Measurements from ENCODE around the gene HPSE2.

GRCh38 chr10:98416606-98417388, 818.9 kb downstream of the HPSE2 start:
- TF ChIP-seq CTCF (IDR thresholded peaks at IDR 0.05) (no peak), EZH2 (IDR thresholded peaks at IDR 0.05; ENCODE audit: borderline replicate concordance, insufficient read depth, low read depth, low read length, poor library complexity, severe bottlenecking) (no peak)
